Neutrophil (primary cell): ENCODE data around the gene NIPSNAP3A.

Experiments used
- H3K27ac ChIP-seq: fragments of 200-600 bp; sonication (generic); 2 replicates; pipeline ENCODE4 v1.5.1; 2016; ENCODE audit warnings: mild to moderate bottlenecking, moderate library complexity
- H3K27me3 ChIP-seq: fragments of 200-600 bp; sonication (generic); 2 replicates; pipeline ENCODE4 v1.6.0; 2016; ENCODE audit warnings: mild to moderate bottlenecking
- H3K36me3 ChIP-seq: fragments of 200-600 bp; sonication (generic); 2 replicates; pipeline ENCODE4 v1.5.1; 2017
- H3K4me1 ChIP-seq, 2 experiments: fragments of 200-600 bp in 1 of 2; sonication (generic) in 1 of 2; 1 replicate in 1 of 2; 2 replicates in 1 of 2; pipeline versions ENCODE4 v1.5.1 to v1.6.1; 2013 to 2016; ENCODE audit warnings: low read depth in 1 of 2, low read length in 1 of 2, mild to moderate bottlenecking in 1 of 2, moderate library complexity in 1 of 2; ENCODE audit not compliant: control insufficient read depth in 1 of 2, insufficient read depth in 1 of 2
- H3K4me3 ChIP-seq, 2 experiments: fragments of 200-600 bp in 1 of 2; sonication (generic) in 1 of 2; 1 replicate in 1 of 2; 2 replicates in 1 of 2; pipeline ENCODE4 v1.5.1; 2013 to 2016; ENCODE audit warnings: low read depth in 1 of 2, low read length in 1 of 2, mild to moderate bottlenecking in 1 of 2, moderate library complexity in 1 of 2
- H3K9me3 ChIP-seq: fragments of 200-600 bp; sonication (generic); 2 replicates; pipeline ENCODE4 v1.5.1; 2016
- TF ChIP-seq, protein P1 (sequence below): fragments of 200-600 bp; sonication (generic); IDR thresholded peaks from 2 replicates; pipeline ENCODE4 v1.5.1; 2016; ENCODE audit warnings: antibody characterized with exemption

NIPSNAP3A gene

DNA sequence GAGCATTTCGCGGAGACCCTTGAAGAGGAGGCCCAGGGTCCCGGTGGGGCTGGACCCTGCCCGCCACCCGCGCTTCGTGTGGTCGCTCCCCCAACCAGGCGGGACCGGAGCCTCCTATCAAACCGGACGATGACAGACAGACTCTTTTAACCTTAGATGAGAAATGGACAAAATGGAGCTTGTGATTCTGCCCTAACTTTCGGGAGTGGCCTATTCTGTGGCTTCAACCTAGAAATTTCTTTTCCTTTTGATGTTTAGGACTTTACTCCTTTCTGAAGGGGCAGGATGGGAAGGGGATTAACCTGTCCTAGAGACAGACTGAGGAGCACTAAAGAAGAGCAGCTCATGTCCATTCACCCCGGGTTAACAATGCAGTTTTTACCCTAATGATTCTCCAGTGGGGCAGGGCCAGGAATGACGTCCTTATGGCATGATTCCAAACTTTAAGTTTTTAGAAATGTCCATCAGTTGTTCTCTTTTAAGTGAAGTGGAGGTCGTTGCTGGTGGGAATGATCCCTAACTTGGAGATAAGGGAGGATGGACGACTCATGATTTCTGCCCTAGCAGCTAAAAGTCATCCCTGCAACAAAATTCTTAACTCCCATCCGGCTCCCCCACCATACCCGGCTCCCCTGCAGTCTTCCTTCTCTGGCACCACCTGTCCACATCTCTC lies 1.0 kb downstream of the NIPSNAP3A start:
- Histone ChIP-seq H3K36me3 (peaks cover 25% of the 10 kb centered on the region), H3K4me1 (peaks cover 18% of the 10 kb centered on the region in 2 experiments), H3K27ac (peak overlapping the region; percentile 90), H3K9me3 (no peaks in the 10 kb centered on the region), H3K27me3 (no peaks in the 10 kb centered on the region), H3K4me3 (peak overlapping the region; percentile 91 to 94)
- TF ChIP-seq, protein P1, sequence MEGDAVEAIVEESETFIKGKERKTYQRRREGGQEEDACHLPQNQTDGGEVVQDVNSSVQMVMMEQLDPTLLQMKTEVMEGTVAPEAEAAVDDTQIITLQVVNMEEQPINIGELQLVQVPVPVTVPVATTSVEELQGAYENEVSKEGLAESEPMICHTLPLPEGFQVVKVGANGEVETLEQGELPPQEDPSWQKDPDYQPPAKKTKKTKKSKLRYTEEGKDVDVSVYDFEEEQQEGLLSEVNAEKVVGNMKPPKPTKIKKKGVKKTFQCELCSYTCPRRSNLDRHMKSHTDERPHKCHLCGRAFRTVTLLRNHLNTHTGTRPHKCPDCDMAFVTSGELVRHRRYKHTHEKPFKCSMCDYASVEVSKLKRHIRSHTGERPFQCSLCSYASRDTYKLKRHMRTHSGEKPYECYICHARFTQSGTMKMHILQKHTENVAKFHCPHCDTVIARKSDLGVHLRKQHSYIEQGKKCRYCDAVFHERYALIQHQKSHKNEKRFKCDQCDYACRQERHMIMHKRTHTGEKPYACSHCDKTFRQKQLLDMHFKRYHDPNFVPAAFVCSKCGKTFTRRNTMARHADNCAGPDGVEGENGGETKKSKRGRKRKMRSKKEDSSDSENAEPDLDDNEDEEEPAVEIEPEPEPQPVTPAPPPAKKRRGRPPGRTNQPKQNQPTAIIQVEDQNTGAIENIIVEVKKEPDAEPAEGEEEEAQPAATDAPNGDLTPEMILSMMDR, result no peak

DNA sequence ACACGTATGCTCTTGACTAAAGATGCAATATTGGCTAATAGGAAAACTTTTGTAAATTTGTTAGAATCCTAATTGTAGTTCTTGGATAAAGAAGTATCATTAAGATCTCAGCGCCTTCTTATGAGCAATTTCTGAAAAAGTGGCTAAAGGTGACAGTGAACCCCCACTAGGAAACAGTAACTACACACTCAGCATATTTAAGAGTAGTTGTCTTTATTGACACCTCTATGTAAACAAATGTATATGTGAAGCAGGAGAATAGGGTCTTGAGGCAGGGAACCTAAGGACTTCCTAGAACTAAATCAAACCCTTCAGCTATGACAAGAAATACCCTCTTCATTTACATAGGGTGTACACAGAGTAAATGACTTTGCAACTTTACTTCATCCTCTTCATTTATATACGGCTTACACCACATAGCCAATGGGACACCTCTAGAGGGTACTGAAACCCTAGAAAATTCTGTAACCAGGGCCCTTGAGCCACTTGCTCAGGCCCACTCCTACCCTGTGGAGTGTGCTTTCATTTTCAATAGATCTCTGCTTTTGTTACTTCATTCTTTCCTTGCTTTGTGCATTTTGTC lies 2.8 kb downstream of the NIPSNAP3A start:
- no peak overlapping the region for H3K27ac ChIP-seq
- H3K4me1 ChIP-seq, result peaks cover 18% of the 10 kb centered on the region in 2 experiments
- no peaks in the 10 kb centered on the region for H3K9me3 ChIP-seq
- H3K4me3 ChIP-seq, result no peak overlapping the region
- H3K36me3 ChIP-seq, result peaks cover 39% of the 10 kb centered on the region
- no peaks in the 10 kb centered on the region for H3K27me3 ChIP-seq
- TF ChIP-seq, protein P1, result no peak

DNA sequence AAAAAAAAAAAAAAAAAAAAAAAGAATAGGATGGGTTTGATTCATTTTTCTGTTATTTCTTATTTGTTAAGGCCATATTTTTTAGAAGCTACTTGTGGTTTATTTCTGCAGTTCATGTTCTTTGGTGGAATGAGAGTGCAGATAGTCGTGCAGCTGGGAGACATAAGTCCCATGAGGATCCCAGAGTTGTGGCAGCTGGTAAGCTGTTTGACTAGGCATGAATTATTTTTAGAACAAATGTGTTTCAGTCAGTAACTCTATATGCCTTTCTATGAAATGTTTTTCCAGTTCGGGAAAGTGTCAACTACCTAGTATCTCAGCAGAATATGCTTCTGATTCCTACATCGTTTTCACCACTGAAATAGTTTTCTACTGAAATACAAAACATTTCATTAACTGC lies 11.5 kb downstream of the NIPSNAP3A start:
- no peaks in the 10 kb centered on the region for H3K27me3 ChIP-seq
- H3K9me3 ChIP-seq, result no peaks in the 10 kb centered on the region
- H3K4me3 ChIP-seq, result no peak overlapping the region
- peaks cover 5% of the 10 kb centered on the region in 2 experiments for H3K4me1 ChIP-seq
- H3K27ac ChIP-seq, result no peak overlapping the region
- TF ChIP-seq, protein P1, result no peak
- H3K36me3 ChIP-seq, result peaks cover 25% of the 10 kb centered on the region

DNA sequence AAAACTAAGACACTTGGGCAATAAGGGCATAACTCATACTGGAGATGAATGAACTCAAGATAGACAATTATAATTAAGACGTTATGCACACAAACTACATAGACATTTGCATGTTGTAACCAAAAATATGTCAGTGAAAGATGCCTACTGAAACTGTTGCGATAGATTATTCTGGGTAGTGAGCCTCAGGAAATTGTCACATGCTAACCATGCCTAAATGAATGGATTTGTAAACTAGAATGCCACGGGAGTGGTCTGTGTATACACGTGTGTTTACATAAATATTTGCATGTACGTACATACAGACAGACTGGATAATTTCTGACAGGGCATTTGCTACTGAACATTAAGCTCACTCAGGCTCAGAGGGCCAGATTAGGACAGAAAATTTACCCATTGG lies 17.7 kb downstream of the NIPSNAP3A start:
- Histone ChIP-seq H3K4me3 (no peak overlapping the region), H3K4me1 (peaks cover 15 to 16% of the 10 kb centered on the region in 2 experiments), H3K36me3 (peaks cover 10% of the 10 kb centered on the region), H3K27me3 (peaks cover 4% of the 10 kb centered on the region), H3K27ac (no peak overlapping the region), H3K9me3 (no peaks in the 10 kb centered on the region)
- TF ChIP-seq, protein P1, result no peak

DNA sequence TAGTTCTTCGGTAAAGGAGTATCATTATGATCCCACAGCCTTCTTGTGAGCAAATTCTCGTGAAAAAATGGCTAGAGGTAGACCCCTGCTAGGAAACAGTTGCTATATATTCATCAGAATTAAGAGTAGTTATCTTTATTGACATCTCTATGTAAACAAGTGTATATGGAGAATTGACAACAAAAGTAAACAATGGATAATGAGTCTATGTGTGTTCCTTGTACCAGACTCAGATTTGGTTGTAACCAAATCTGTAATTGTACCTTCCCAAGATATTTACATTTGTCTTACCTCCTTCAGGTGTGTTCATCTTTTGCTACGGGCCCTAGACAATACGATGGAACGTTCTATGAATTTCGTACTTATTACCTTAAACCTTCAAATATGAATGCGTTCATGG lies 18.5 kb downstream of the NIPSNAP3A start:
- H3K36me3 ChIP-seq, result peaks cover 1% of the 10 kb centered on the region
- peaks cover 4% of the 10 kb centered on the region for H3K27me3 ChIP-seq
- TF ChIP-seq, protein P1, result no peak

More for the DNA sequence above, 18.5 kb downstream of the NIPSNAP3A start:
- H3K9me3 ChIP-seq, result no peaks in the 10 kb centered on the region
- no peak overlapping the region for H3K4me3 ChIP-seq
- H3K27ac ChIP-seq, result no peak overlapping the region
- H3K4me1 ChIP-seq, result peaks cover 15 to 16% of the 10 kb centered on the region in 2 experiments
